K562 (cell line): Measurements from ENCODE around the gene KRTAP10-6.

Experiments
- CHD1 ChIP-seq: fragments of 200-600 bp; sonication (generic); IDR thresholded peaks from one replicate; pipeline ENCODE4 v1.6.1; 2012; ENCODE audit warnings: mild to moderate bottlenecking, moderate library complexity, low read length, inconsistent platforms
- CTCF ChIP-seq, 3 experiments: IDR thresholded peaks in 2 of 3; conservative IDR thresholded peaks in 1 of 3; 2 replicates each; pipeline ENCODE4 v1.5.1; 2011 to 2012; ENCODE audit warnings: low read length in 3 of 3, mild to moderate bottlenecking in 3 of 3, control low read depth in 2 of 3, improper control_type of control experiment in 1 of 3, inconsistent platforms in 1 of 3, low read depth in 1 of 3, mixed read lengths in 1 of 3, moderate library complexity in 1 of 3; ENCODE audit not compliant: insufficient read depth in 2 of 3
- KDM1A ChIP-seq, 2 experiments: fragments of 450-650 bp; IDR thresholded peaks; 2 replicates each; pipeline ENCODE4 v1.6.1; 2016; ENCODE audit warnings: mild to moderate bottlenecking in 2 of 2
- MIER1 ChIP-seq: fragments of 450-650 bp; IDR thresholded peaks from 2 replicates; pipeline ENCODE4 v1.6.1; 2016; ENCODE audit warnings: antibody characterized with exemption, mild to moderate bottlenecking, low read depth
- POLR2A ChIP-seq: fragments of 450-650 bp; conservative IDR thresholded peaks from 2 replicates; pipeline ENCODE4 v1.6.1; 2016
- RFX7 ChIP-seq: fragments of 250-450 bp; sonication (Bioruptor Pico); IDR thresholded peaks from 2 replicates; pipeline ENCODE4 v1.5.1; 2021; ENCODE audit warnings: mild to moderate bottlenecking
- TEAD2 ChIP-seq: fragments of 450-650 bp; IDR thresholded peaks from 2 replicates; pipeline ENCODE4 v1.6.1; 2016; ENCODE audit warnings: missing genetic modification characterization, control low read depth, missing compliant biosample characterization
- ZNF197 ChIP-seq: fragments of 200-800 bp; sonication (Bioruptor generic); IDR thresholded peaks from 2 replicates; pipeline ENCODE4 v1.6.1; 2016; ENCODE audit warnings: low read depth, missing genetic modification characterization, missing compliant biosample characterization

DNA sequence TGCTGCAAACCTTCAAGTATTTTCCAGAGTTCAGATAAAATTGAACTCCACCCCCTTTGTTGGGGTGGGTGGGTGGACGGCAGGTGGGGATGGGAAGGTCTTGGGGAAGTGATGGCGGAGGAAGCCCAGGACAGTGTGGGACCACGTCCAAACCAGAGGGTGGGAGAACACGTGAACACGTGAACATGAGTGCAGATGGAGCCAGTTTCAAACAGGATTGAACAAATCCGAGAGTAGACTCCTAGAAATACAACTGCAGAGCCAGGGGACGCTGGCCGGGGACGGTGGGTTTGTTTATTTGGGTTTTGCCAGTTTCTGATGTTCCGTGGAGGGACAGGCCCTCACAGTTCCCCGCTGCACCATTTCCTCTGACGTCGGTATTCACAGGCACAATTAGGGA lies 43.9 kb downstream of the KRTAP10-6 start:
- TF ChIP-seq CHD1: no peak
- no peak for TF ChIP-seq TEAD2 (tag)
- TF ChIP-seq CTCF (IDR thresholded peaks at IDR 0.05 in 2 of 3, conservative IDR thresholded peaks at IDR 0.05 in 1 of 3; ENCODE audit: insufficient read depth in 2 of 3, low read depth in 1 of 3, low read length in 3 of 3): no peak
- no peak for TF ChIP-seq POLR2A
- no peak for TF ChIP-seq KDM1A (IDR thresholded peaks at IDR 0.05)
- TF ChIP-seq MIER1: no peak
- no peak for TF ChIP-seq RFX7 (CRISPR knock-in tag)
- no peak for TF ChIP-seq ZNF197 (CRISPR knock-in tag)
